Endothelial cell of umbilical vein (primary cell): Measurements from ENCODE around the gene ARL5C.

Experiments used
- CTCF ChIP-seq, 2 donors: IDR thresholded peaks; 1 replicate in 1 of 2; 2 replicates in 1 of 2; pipeline ENCODE4 v1.5.1; 2011; ENCODE audit warnings: low read length in 2 of 2, mild to moderate bottlenecking in 2 of 2, moderate library complexity in 2 of 2, control low read depth in 1 of 2, inconsistent platforms in 1 of 2, low read depth in 1 of 2; ENCODE audit not compliant: insufficient read depth in 1 of 2; ENCODE audit errors: extremely low read depth in 1 of 2
- MAX ChIP-seq: IDR thresholded peaks from 2 replicates; pipeline ENCODE4 v1.6.1; 2011; ENCODE audit not compliant: insufficient read depth, insufficient read length
- MYC ChIP-seq: IDR thresholded peaks from one replicate; pipeline ENCODE4 v1.6.1; 2011; ENCODE audit warnings: mild to moderate bottlenecking, low read depth, low read length
- POLR2AphosphoS5 ChIP-seq: IDR thresholded peaks from 2 replicates; pipeline ENCODE4 v1.6.1; 2012; ENCODE audit warnings: low read depth, mild to moderate bottlenecking, control low read depth, low read length, moderate library complexity; ENCODE audit not compliant: insufficient read depth

GRCh38 chr17:39196241-39196807, 30.4 kb upstream of the ARL5C start:
- TF ChIP-seq POLR2AphosphoS5 (no peak), CTCF (IDR thresholded peaks at IDR 0.05; ENCODE audit: extremely low read depth in 1 of 2, insufficient read depth in 1 of 2, low read depth in 1 of 2, low read length in 2 of 2) (no peak), MAX (no peak), MYC (no peak)
